Endothelial cell of umbilical vein (primary cell): ENCODE measurements around the gene EEF1A1. TPM values are rescaled to one million over a fixed set of nuclear protein-coding genes. Genes with fewer than 3 reads are reported as not detected.

Experiments
- BruUV-seq: library from RNA; stranded (reverse); fragments of 400-500 nt; replicated peaks from 2 replicates; lab custom pipeline; 2021; lab: Mats Ljungman, UMichigan
- CTCF ChIA-PET: fragments of 300-600, 350-600 bp; sonication (Branson Sonifier 250); formaldehyde crosslinking; loops from one replicate; lab custom pipeline; 2021; ENCODE audit warnings: antibody characterized with exemption, inconsistent platforms; lab: Charles Lee
- POLR2A ChIA-PET: fragments of 300-600, 350-600 bp; sonication (Branson Sonifier 250); formaldehyde crosslinking; loops from one replicate; lab custom pipeline; 2021; ENCODE audit warnings: antibody characterized with exemption, inconsistent platforms; lab: Charles Lee
- DNase-seq: peaks from one replicate; pipeline ENCODE4 v3.0.0-alpha.2; 2011; ENCODE audit warnings: low read depth, low spot score
- FAIRE-seq: peaks from 2 replicates; lab custom pipeline; 2011; peaks lifted over from hg19 to GRCh38; lab: Jason Lieb, UNC
- H2AFZ ChIP-seq: 2 replicates; pipeline ENCODE4 v1.6.0; 2012; ENCODE audit warnings: low read depth, low read length, control low read depth, inconsistent platforms
- H3K27ac ChIP-seq: 2 replicates; pipeline ENCODE4 v1.5.1; 2011; ENCODE audit warnings: low read depth, mild to moderate bottlenecking, control low read depth, low read length, moderate library complexity; ENCODE audit not compliant: insufficient read depth
- H3K27me3 ChIP-seq, 2 experiments: 2 replicates each; pipeline versions ENCODE4 v1.6.0 to v1.6.1; 2011; ENCODE audit warnings: low read length in 2 of 2, mixed read lengths in 1 of 2; ENCODE audit not compliant: control insufficient read depth in 2 of 2, insufficient read depth in 2 of 2
- H3K36me3 ChIP-seq, 2 experiments: 2 replicates in 1 of 2; 3 replicates in 1 of 2; pipeline ENCODE4 v1.5.1; 2011; ENCODE audit warnings: low read length in 2 of 2, mild to moderate bottlenecking in 1 of 2, moderate library complexity in 1 of 2; ENCODE audit not compliant: control insufficient read depth in 2 of 2, insufficient read depth in 2 of 2; ENCODE audit errors: extremely low read depth in 1 of 2
- H3K4me1 ChIP-seq: 3 replicates; pipeline ENCODE4 v1.5.1; 2011; ENCODE audit warnings: mild to moderate bottlenecking, low read length; ENCODE audit not compliant: control insufficient read depth, insufficient read depth; ENCODE audit errors: extremely low read depth
- H3K4me2 ChIP-seq: 2 replicates; pipeline ENCODE4 v1.6.1; 2011; ENCODE audit warnings: low read length, control low read depth, mixed read lengths; ENCODE audit not compliant: insufficient read depth
- H3K4me3 ChIP-seq, 3 experiments: fragments of 200-600 bp in 1 of 3; sonication (generic), shearing (Covaris generic) in 1 of 3; replicated peaks in 1 of 3; 2 replicates each; pipeline ENCODE4 v1.5.1; 2011 to 2016; ENCODE audit warnings: control low read depth in 3 of 3, low read length in 3 of 3, mild to moderate bottlenecking in 2 of 3, inconsistent platforms in 1 of 3, low read depth in 1 of 3, moderate library complexity in 1 of 3; ENCODE audit not compliant: insufficient read depth in 1 of 3
- H3K79me2 ChIP-seq: 2 replicates; pipeline ENCODE4 v1.6.0; 2012; ENCODE audit warnings: low read length, inconsistent platforms; ENCODE audit not compliant: control insufficient read depth, insufficient read depth
- H3K9ac ChIP-seq: replicated peaks from 2 replicates; pipeline ENCODE3; 2011; ENCODE audit warnings: low read length, control low read depth; ENCODE audit not compliant: insufficient read depth; ENCODE audit errors: extremely low read depth
- H3K9me1 ChIP-seq: replicated peaks from 3 replicates; pipeline ENCODE4 v1.6.0; 2011; ENCODE audit warnings: mild to moderate bottlenecking, low read length; ENCODE audit not compliant: control insufficient read depth, insufficient read depth; ENCODE audit errors: extremely low read depth
- H3K9me3 ChIP-seq: replicated peaks from 2 replicates; pipeline ENCODE4 v1.5.1; 2012; ENCODE audit warnings: low read length, inconsistent platforms; ENCODE audit not compliant: control insufficient read depth, insufficient read depth
- H4K20me1 ChIP-seq: replicated peaks from 2 replicates; pipeline ENCODE3; 2011; ENCODE audit warnings: mild to moderate bottlenecking, low read length; ENCODE audit not compliant: control insufficient read depth, insufficient read depth; ENCODE audit errors: extremely low read depth
- CTCF ChIP-seq, 2 donors: IDR thresholded peaks; 1 replicate in 1 of 2; 2 replicates in 1 of 2; pipeline ENCODE4 v1.5.1; 2011; ENCODE audit warnings: low read length in 2 of 2, mild to moderate bottlenecking in 2 of 2, moderate library complexity in 2 of 2, control low read depth in 1 of 2, inconsistent platforms in 1 of 2, low read depth in 1 of 2; ENCODE audit not compliant: insufficient read depth in 1 of 2; ENCODE audit errors: extremely low read depth in 1 of 2
- EZH2 ChIP-seq: IDR thresholded peaks from 2 replicates; pipeline ENCODE4 v1.6.1; 2012; ENCODE audit warnings: borderline replicate concordance, low read depth, mild to moderate bottlenecking, moderate library complexity, low read length, inconsistent platforms; ENCODE audit not compliant: severe bottlenecking
- GATA2 ChIP-seq: IDR thresholded peaks from 2 replicates; pipeline ENCODE4 v1.7.0; 2011; ENCODE audit warnings: low read depth, mild to moderate bottlenecking, moderate library complexity, mixed read lengths, low read length; ENCODE audit not compliant: insufficient read length, insufficient read depth
- JUN ChIP-seq: IDR thresholded peaks from 2 replicates; pipeline ENCODE4 v1.6.1; 2011; ENCODE audit warnings: borderline replicate concordance, low read depth; ENCODE audit not compliant: insufficient read length, insufficient read depth
- MAX ChIP-seq: IDR thresholded peaks from 2 replicates; pipeline ENCODE4 v1.6.1; 2011; ENCODE audit not compliant: insufficient read depth, insufficient read length
- MYC ChIP-seq: IDR thresholded peaks from one replicate; pipeline ENCODE4 v1.6.1; 2011; ENCODE audit warnings: mild to moderate bottlenecking, low read depth, low read length
- POLR2A ChIP-seq: IDR thresholded peaks from 2 replicates; pipeline ENCODE4 v1.6.1; 2012; ENCODE audit warnings: low read depth, mild to moderate bottlenecking, control low read depth, low read length
- POLR2AphosphoS5 ChIP-seq: IDR thresholded peaks from 2 replicates; pipeline ENCODE4 v1.6.1; 2012; ENCODE audit warnings: low read depth, mild to moderate bottlenecking, control low read depth, low read length, moderate library complexity; ENCODE audit not compliant: insufficient read depth
- dilution Hi-C: fragments of 300-500 bp; cut with MboI; formaldehyde crosslinking; loops from one replicate; pipeline ENCODE4 v1.15.0; 2019; ENCODE audit warnings: low sequenced_read_pairs; ENCODE audit not compliant: extremely low pct_ligation_motif_present
- intact Hi-C: fragments of 100-400 bp; cut with micrococcal nuclease; formaldehyde crosslinking; loops from one replicate; pipeline ENCODE4 v1.10.0; 2022
- polyA plus RNA-seq, 4 experiments: library from polyadenylated mRNA; depleted of rRNA in 3 of 4; stranded (reverse) in 3 of 4; unstranded in 1 of 4; fragments of >200 nt; gene quantifications; 2 replicates each; pipeline versions ENCODE4 v1.2.1 to v1.2.3, GENCODE V29; 2011 to 2012; ENCODE audit warnings: missing spikeins in 1 of 4
- total RNA-seq: library from RNA; stranded (reverse); gene quantifications from 2 replicates; pipeline ENCODE4 v1.2.3, GENCODE V29; 2021

Gene EEF1A1
- total and polyA plus RNA-seq, 2 donors (not counting 3 experiments of a cell fraction or from before 2014, with no cell fraction given) = 9,186 to 11,104 TPM

- POLR2A ChIA-PET = no interaction called here
Observed at GRCh38 chr6:73564578-73565345, 43.9 kb upstream of the EEF1A1 start.

More at GRCh38 chr6:73564578-73565345, 43.9 kb upstream of the EEF1A1 start:
- Histone ChIP-seq H3K4me1 (peaks cover 3% of the 10 kb centered on the region), H3K36me3 (no peaks in the 10 kb centered on the region), H3K9me1 (no peaks in the 10 kb centered on the region), H3K27ac (no peak overlapping the region), H3K27me3 (no peaks in the 10 kb centered on the region), H3K4me3 (no peak overlapping the region), H2AFZ (no peak overlapping the region), H3K9ac (no peak overlapping the region), H3K79me2 (no peaks in the 10 kb centered on the region), H4K20me1 (no peaks in the 10 kb centered on the region), H3K9me3 (no peaks in the 10 kb centered on the region), H3K4me2 (no peak overlapping the region)
- no peak for TF ChIP-seq CTCF (IDR thresholded peaks at IDR 0.05; ENCODE audit: extremely low read depth in 1 of 2, insufficient read depth in 1 of 2, low read depth in 1 of 2, low read length in 2 of 2)
- no peak for TF ChIP-seq POLR2A
- no peak for TF ChIP-seq GATA2
- TF ChIP-seq MYC = no peak
- no peak for TF ChIP-seq EZH2
- no peak for TF ChIP-seq JUN
- no peak for TF ChIP-seq POLR2AphosphoS5
- TF ChIP-seq MAX = no peak
- DNase-seq = no peak
- FAIRE-seq = no peak
- dilution Hi-C loops = no loop called here
- CTCF ChIA-PET = interaction anchor here (1.0 to 2.6 kb wide), 4 partner anchors 16 to 38 kb away, joined by 3 to 12 read pairs (median 6); no protein-coding TSS in a partner anchor
- intact Hi-C loops = no loop called here
- BruUV-seq = no TSS peak
